Stomach smooth muscle (tissue), 2 donors: ENCODE data around the gene SEMA4D.

Experiments used
- H3K27ac ChIP-seq: one replicate; pipeline ENCODE4 v1.7.0; 2013; ENCODE audit warnings: mild to moderate bottlenecking, low read length, inconsistent platforms
- H3K27me3 ChIP-seq, 2 donors: one replicate each; pipeline ENCODE4 v1.7.0; 2013; ENCODE audit warnings: low read length in 2 of 2; ENCODE audit not compliant: insufficient read depth in 2 of 2, control insufficient read depth in 1 of 2
- H3K36me3 ChIP-seq, 2 donors: one replicate each; pipeline ENCODE4 v1.7.0; 2013; ENCODE audit warnings: low read length in 2 of 2; ENCODE audit not compliant: control insufficient read depth in 2 of 2, insufficient read depth in 2 of 2
- H3K4me1 ChIP-seq: one replicate; pipeline ENCODE4 v1.7.0; 2013; ENCODE audit warnings: low read length; ENCODE audit not compliant: control insufficient read depth, insufficient read depth
- H3K4me3 ChIP-seq, 2 donors: one replicate each; pipeline ENCODE4 v1.7.0; 2013; ENCODE audit warnings: low read length in 2 of 2
- H3K9ac ChIP-seq, 2 donors: one replicate each; pipeline ENCODE4 v1.7.0; 2013; ENCODE audit warnings: low read length in 2 of 2, mild to moderate bottlenecking in 1 of 2
- H3K9me3 ChIP-seq, 2 donors: one replicate each; pipeline ENCODE4 v1.7.0; 2013; ENCODE audit warnings: low read length in 2 of 2; ENCODE audit not compliant: control insufficient read depth in 2 of 2
- donor health status: healthy.
- donor health status: Pancreatic carcinoma.

The SEMA4D gene

GRCh38 chr9:89428222-89428761 lies 69.6 kb downstream of the SEMA4D start:
- Histone ChIP-seq H3K9me3 (no peaks in the 10 kb centered on the region), H3K9ac (no peak overlapping the region), H3K27ac (no peak overlapping the region), H3K36me3 (no peaks in the 10 kb centered on the region), H3K27me3 (no peaks in the 10 kb centered on the region), H3K4me1 (peaks cover 4% of the 10 kb centered on the region), H3K4me3 (no peak overlapping the region)

GRCh38 chr9:89427621-89428221 lies 70.2 kb downstream of the SEMA4D start:
- H3K9ac ChIP-seq: no peak overlapping the region
- H3K27ac ChIP-seq: no peak overlapping the region

GRCh38 chr9:89426384-89426961 lies 71.4 kb downstream of the SEMA4D start:
- Histone ChIP-seq H3K4me3 (no peak overlapping the region), H3K9me3 (no peaks in the 10 kb centered on the region), H3K9ac (no peak overlapping the region), H3K27ac (no peak overlapping the region), H3K4me1 (no peaks in the 10 kb centered on the region), H3K27me3 (no peaks in the 10 kb centered on the region), H3K36me3 (no peaks in the 10 kb centered on the region)

More at GRCh38 chr9:89427621-89428221, 70.2 kb downstream of the SEMA4D start:
- Histone ChIP-seq H3K9me3 (no peaks in the 10 kb centered on the region), H3K4me3 (no peak overlapping the region), H3K27me3 (no peaks in the 10 kb centered on the region), H3K4me1 (peaks cover 4% of the 10 kb centered on the region), H3K36me3 (no peaks in the 10 kb centered on the region)

- Histone ChIP-seq H3K27me3 (no peaks in the 10 kb centered on the region), H3K36me3 (no peaks in the 10 kb centered on the region), H3K9ac (no peak overlapping the region), H3K9me3 (no peaks in the 10 kb centered on the region), H3K4me3 (no peak overlapping the region), H3K4me1 (no peaks in the 10 kb centered on the region), H3K27ac (no peak overlapping the region)
These were observed 72.0 kb downstream of the SEMA4D start for GRCh38 chr9:89425921-89426383.

GRCh38 chr9:89425024-89425805 lies 72.7 kb downstream of the SEMA4D start:
- Histone ChIP-seq H3K27ac (no peak overlapping the region), H3K4me1 (no peaks in the 10 kb centered on the region), H3K9me3 (no peaks in the 10 kb centered on the region), H3K36me3 (no peaks in the 10 kb centered on the region), H3K27me3 (no peaks in the 10 kb centered on the region), H3K4me3 (no peak overlapping the region), H3K9ac (no peak overlapping the region)

- Histone ChIP-seq H3K36me3 (no peaks in the 10 kb centered on the region), H3K27me3 (no peaks in the 10 kb centered on the region), H3K4me3 (no peak overlapping the region), H3K9me3 (no peaks in the 10 kb centered on the region), H3K27ac (no peak overlapping the region), H3K9ac (no peak overlapping the region), H3K4me1 (no peaks in the 10 kb centered on the region)
These were observed 75.5 kb downstream of the SEMA4D start for GRCh38 chr9:89422151-89422975.

GRCh38 chr9:89421595-89421994 lies 76.3 kb downstream of the SEMA4D start:
- no peak overlapping the region for H3K27ac ChIP-seq

GRCh38 chr9:89420397-89421178 lies 77.3 kb downstream of the SEMA4D start:
- Histone ChIP-seq H3K27ac (no peak overlapping the region), H3K4me3 (no peak overlapping the region), H3K9me3 (no peaks in the 10 kb centered on the region), H3K27me3 (no peaks in the 10 kb centered on the region), H3K4me1 (no peaks in the 10 kb centered on the region), H3K36me3 (no peaks in the 10 kb centered on the region), H3K9ac (no peak overlapping the region)

More at GRCh38 chr9:89421595-89421994, 76.3 kb downstream of the SEMA4D start:
- no peaks in the 10 kb centered on the region for H3K27me3 ChIP-seq
- no peak overlapping the region for H3K4me3 ChIP-seq
- H3K36me3 ChIP-seq: no peaks in the 10 kb centered on the region
- H3K9ac ChIP-seq: no peak overlapping the region
- H3K4me1 ChIP-seq: no peaks in the 10 kb centered on the region
- no peaks in the 10 kb centered on the region for H3K9me3 ChIP-seq

- Histone ChIP-seq H3K4me3 (no peak overlapping the region), H3K27ac (no peak overlapping the region), H3K4me1 (no peaks in the 10 kb centered on the region)
These were observed 77.9 kb downstream of the SEMA4D start for GRCh38 chr9:89419978-89420394.

More at GRCh38 chr9:89419978-89420394, 77.9 kb downstream of the SEMA4D start:
- Histone ChIP-seq H3K36me3 (no peaks in the 10 kb centered on the region), H3K9me3 (no peaks in the 10 kb centered on the region), H3K27me3 (no peaks in the 10 kb centered on the region), H3K9ac (no peak overlapping the region)
